ENCODE measurements around the gene CFAP61.
A peak's percentile ranks its signal among the peaks of the same experiment; 100 is the strongest.

The CFAP61 gene

GRCh38 chr20:20261159-20261558 lies 208.8 kb downstream of the CFAP61 start:
- H2AFZ ChIP-seq (ENCODE audit: low read depth, low read length) = no peak overlapping the region
- no peaks in the 10 kb centered on the region for H3K79me2 ChIP-seq (ENCODE audit: low read length)
- H3K27ac ChIP-seq (ENCODE audit: low read length) = no peak overlapping the region
- H3K9ac ChIP-seq (ENCODE audit: low read length) = no peak overlapping the region
- peak overlapping the region; percentile 13; the same call in 1 of the 2 replicates for H3K4me2 ChIP-seq (ENCODE audit: low read length)
- H3K9me3 ChIP-seq (ENCODE audit: insufficient read depth, low read length) = no peaks in the 10 kb centered on the region; the same call in 1 of the 2 replicates
- TF ChIP-seq, protein P1, sequence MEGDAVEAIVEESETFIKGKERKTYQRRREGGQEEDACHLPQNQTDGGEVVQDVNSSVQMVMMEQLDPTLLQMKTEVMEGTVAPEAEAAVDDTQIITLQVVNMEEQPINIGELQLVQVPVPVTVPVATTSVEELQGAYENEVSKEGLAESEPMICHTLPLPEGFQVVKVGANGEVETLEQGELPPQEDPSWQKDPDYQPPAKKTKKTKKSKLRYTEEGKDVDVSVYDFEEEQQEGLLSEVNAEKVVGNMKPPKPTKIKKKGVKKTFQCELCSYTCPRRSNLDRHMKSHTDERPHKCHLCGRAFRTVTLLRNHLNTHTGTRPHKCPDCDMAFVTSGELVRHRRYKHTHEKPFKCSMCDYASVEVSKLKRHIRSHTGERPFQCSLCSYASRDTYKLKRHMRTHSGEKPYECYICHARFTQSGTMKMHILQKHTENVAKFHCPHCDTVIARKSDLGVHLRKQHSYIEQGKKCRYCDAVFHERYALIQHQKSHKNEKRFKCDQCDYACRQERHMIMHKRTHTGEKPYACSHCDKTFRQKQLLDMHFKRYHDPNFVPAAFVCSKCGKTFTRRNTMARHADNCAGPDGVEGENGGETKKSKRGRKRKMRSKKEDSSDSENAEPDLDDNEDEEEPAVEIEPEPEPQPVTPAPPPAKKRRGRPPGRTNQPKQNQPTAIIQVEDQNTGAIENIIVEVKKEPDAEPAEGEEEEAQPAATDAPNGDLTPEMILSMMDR (IDR thresholded peaks at IDR 0.05; ENCODE audit: low read depth, low read length) = no peak
- 0 out of 2 replicates have a peak, but pooled peaks cover 8% of the 10 kb centered on the region for H3K27me3 ChIP-seq (ENCODE audit: low read depth, low read length)
- H3K36me3 ChIP-seq (replicated peaks; ENCODE audit: low read depth, low read length) = no peaks in the 10 kb centered on the region
- no peaks in the 10 kb centered on the region for H4K20me1 ChIP-seq (ENCODE audit: insufficient read depth, low read length)
- no peak overlapping the region for H3K4me3 ChIP-seq (ENCODE audit: low read length)
- H3K4me1 ChIP-seq (ENCODE audit: low read length) = peaks cover 8% of the 10 kb centered on the region

- H3K4me1 ChIP-seq (ENCODE audit: low read length) = peaks cover 8% of the 10 kb centered on the region
- H4K20me1 ChIP-seq (ENCODE audit: insufficient read depth, low read length) = no peaks in the 10 kb centered on the region
- H3K79me2 ChIP-seq (ENCODE audit: low read length) = no peaks in the 10 kb centered on the region
- no peak overlapping the region for H3K27ac ChIP-seq (ENCODE audit: low read length)
- H3K4me3 ChIP-seq (ENCODE audit: low read length) = no peak overlapping the region
- H3K9me3 ChIP-seq (ENCODE audit: insufficient read depth, low read length) = no peaks in the 10 kb centered on the region
- 0 out of 2 replicates have a peak, but pooled peaks cover under 1% of the 10 kb centered on the region for H3K27me3 ChIP-seq (ENCODE audit: low read depth, low read length)
- no peak for TF ChIP-seq EZH2phosphoT487 (IDR thresholded peaks at IDR 0.05; ENCODE audit: low read depth)
- TF ChIP-seq, protein P1 (IDR thresholded peaks at IDR 0.05; ENCODE audit: low read depth, low read length) = no peak
- H3K36me3 ChIP-seq (replicated peaks; ENCODE audit: low read depth, low read length) = no peaks in the 10 kb centered on the region
- H3K9ac ChIP-seq (ENCODE audit: low read length) = no peak overlapping the region
- H2AFZ ChIP-seq (ENCODE audit: low read depth, low read length) = no peak overlapping the region
- no peak overlapping the region for H3K4me2 ChIP-seq (ENCODE audit: low read length)
Observed at GRCh38 chr20:20265210-20265609, 212.9 kb downstream of the CFAP61 start.

DNA sequence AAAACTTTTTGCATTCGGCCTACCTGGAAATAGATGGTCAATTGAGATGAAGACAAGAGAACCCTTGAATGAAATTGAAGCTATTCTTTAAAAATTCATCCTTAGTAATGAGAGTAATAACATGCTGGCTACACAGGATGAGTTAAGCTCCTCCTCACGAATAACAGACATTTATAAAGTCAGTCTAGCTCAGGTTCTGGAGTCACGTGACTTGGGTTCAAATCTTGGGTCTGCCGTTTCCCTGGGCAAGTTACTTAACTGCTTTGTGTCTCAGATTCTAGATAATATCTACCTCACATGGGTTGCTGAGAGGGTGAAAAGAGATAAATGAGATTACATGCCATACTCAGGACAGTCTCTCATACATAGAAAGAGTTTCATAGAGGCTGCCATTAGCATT lies 214.2 kb downstream of the CFAP61 start:
- no peak overlapping the region for H3K4me2 ChIP-seq (ENCODE audit: low read length)
- no peaks in the 10 kb centered on the region for H3K36me3 ChIP-seq (replicated peaks; ENCODE audit: low read depth, low read length)
- no peaks in the 10 kb centered on the region for H4K20me1 ChIP-seq (ENCODE audit: insufficient read depth, low read length)
- H3K27ac ChIP-seq (ENCODE audit: low read length) = no peak overlapping the region
- TF ChIP-seq, protein P1 (IDR thresholded peaks at IDR 0.05; ENCODE audit: low read depth, low read length) = no peak
- no peak for TF ChIP-seq EZH2phosphoT487 (IDR thresholded peaks at IDR 0.05; ENCODE audit: low read depth)
- H3K4me1 ChIP-seq (ENCODE audit: low read length) = no peaks in the 10 kb centered on the region; the same call in 1 of the 2 replicates
- no peak overlapping the region for H3K4me3 ChIP-seq (ENCODE audit: low read length)
- H3K9me3 ChIP-seq (ENCODE audit: insufficient read depth, low read length) = no peaks in the 10 kb centered on the region
- H3K27me3 ChIP-seq (ENCODE audit: low read depth, low read length) = no peaks in the 10 kb centered on the region; the same call in 1 of the 2 replicates
- no peaks in the 10 kb centered on the region for H3K79me2 ChIP-seq (ENCODE audit: low read length)
- no peak overlapping the region for H2AFZ ChIP-seq (ENCODE audit: low read depth, low read length)
- H3K9ac ChIP-seq (ENCODE audit: low read length) = no peak overlapping the region

- no peak overlapping the region for H3K4me2 ChIP-seq (ENCODE audit: low read length)
- H3K79me2 ChIP-seq (ENCODE audit: low read length) = no peaks in the 10 kb centered on the region
- no peak overlapping the region for H3K9ac ChIP-seq (ENCODE audit: low read length)
- H2AFZ ChIP-seq (ENCODE audit: low read depth, low read length) = no peak overlapping the region
- H4K20me1 ChIP-seq (ENCODE audit: insufficient read depth, low read length) = no peaks in the 10 kb centered on the region
- H3K27me3 ChIP-seq (ENCODE audit: low read depth, low read length) = no peaks in the 10 kb centered on the region; the same call in 1 of the 2 replicates
- TF ChIP-seq EZH2phosphoT487 (IDR thresholded peaks at IDR 0.05; ENCODE audit: low read depth) = no peak
- TF ChIP-seq, protein P1 (IDR thresholded peaks at IDR 0.05; ENCODE audit: low read depth, low read length) = no peak
- H3K36me3 ChIP-seq (replicated peaks; ENCODE audit: low read depth, low read length) = no peaks in the 10 kb centered on the region
- no peaks in the 10 kb centered on the region for H3K9me3 ChIP-seq (ENCODE audit: insufficient read depth, low read length)
- no peak overlapping the region for H3K4me3 ChIP-seq (ENCODE audit: low read length)
- no peak overlapping the region for H3K27ac ChIP-seq (ENCODE audit: low read length)
- no peaks in the 10 kb centered on the region; the same call in 1 of the 2 replicates for H3K4me1 ChIP-seq (ENCODE audit: low read length)
Observed at GRCh38 chr20:20267685-20268370, 215.5 kb downstream of the CFAP61 start.

All from OCI-LY3 (cell line).